Progenitor cell of endocrine pancreas (in vitro differentiated cells): ENCODE data around the gene NRXN3. TPM values are rescaled to one million over a fixed set of nuclear protein-coding genes. Genes with fewer than 3 reads are reported as not detected.

Experiments used
- DNase-seq: peaks from one replicate; pipeline ENCODE4 v3.0.0; 2021; ENCODE audit warnings: low spot score; ENCODE audit not compliant: unreplicated experiment
- H3K27ac Mint-ChIP-seq: 2 replicates; pipeline ENCODE4 v1.8.0; 2021; ENCODE audit warnings: mild to moderate bottlenecking, moderate library complexity, mixed read lengths
- H3K27me3 Mint-ChIP-seq: 2 replicates; pipeline ENCODE4 v1.8.0; 2021; ENCODE audit warnings: mixed read lengths
- H3K36me3 Mint-ChIP-seq: 2 replicates; pipeline ENCODE4 v1.8.0; 2022; ENCODE audit warnings: mixed read lengths; ENCODE audit not compliant: insufficient read depth
- H3K4me1 Mint-ChIP-seq: 2 replicates; pipeline ENCODE4 v1.8.0; 2021; ENCODE audit warnings: low read depth, mixed read lengths
- H3K4me3 Mint-ChIP-seq: 2 replicates; pipeline ENCODE4 v1.8.0; 2021; ENCODE audit warnings: low read depth, mild to moderate bottlenecking, moderate library complexity, mixed read lengths
- H3K9me3 Mint-ChIP-seq: 2 replicates; pipeline ENCODE4 v1.8.0; 2021; ENCODE audit warnings: low read depth, mixed read lengths
- total RNA-seq: library from RNA; stranded (reverse); gene quantifications from 2 replicates; pipeline ENCODE4 v1.2.1, GENCODE V29; 2021
- TF ChIP-seq, protein P1 (sequence below): fragments of 200-600 bp; sonication (generic); IDR thresholded peaks from one replicate; pipeline ENCODE4 v1.5.0; 2021; ENCODE audit warnings: antibody characterized with exemption, mild to moderate bottlenecking; ENCODE audit not compliant: unreplicated experiment

Gene NRXN3
- total RNA-seq, 1 donor from 2014 or later: 22.1 TPM

DNA sequence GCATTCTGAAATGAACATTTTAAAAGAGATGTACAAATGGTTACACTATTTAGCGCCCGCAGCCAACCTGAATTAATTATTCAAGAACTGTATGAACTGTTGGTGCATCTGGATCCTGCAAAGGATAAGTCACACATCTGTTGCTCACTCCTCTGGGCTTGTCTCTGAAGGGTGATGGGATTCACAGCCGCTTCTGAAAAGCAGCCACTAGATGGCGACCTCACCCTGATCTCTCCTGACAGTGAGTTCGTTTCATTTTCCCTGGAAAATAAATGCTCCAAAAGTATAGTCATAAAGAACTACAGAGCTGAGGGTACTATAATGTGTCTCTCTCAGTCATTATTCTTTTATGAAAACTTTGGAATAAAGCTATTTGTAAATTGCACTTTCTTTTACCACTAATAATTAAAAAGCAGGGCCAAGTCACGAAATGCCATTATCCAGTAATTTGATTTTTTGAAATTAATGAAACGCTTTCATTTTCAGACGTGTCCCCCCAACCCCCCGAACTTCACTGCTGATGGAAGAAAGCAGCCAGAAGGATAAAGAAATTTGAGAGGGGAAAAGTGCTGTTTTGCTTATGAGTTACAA, 789.6 kb downstream of the NRXN3 start:
- Mint-ChIP-seq H3K4me3 (no peak overlapping the region), H3K9me3 (no peaks in the 10 kb centered on the region), H3K27me3 (no peaks in the 10 kb centered on the region), H3K27ac (no peak overlapping the region), H3K36me3 (no peaks in the 10 kb centered on the region), H3K4me1 (no peaks in the 10 kb centered on the region)
- peak; percentile 60 for DNase-seq
- TF ChIP-seq, protein P1, sequence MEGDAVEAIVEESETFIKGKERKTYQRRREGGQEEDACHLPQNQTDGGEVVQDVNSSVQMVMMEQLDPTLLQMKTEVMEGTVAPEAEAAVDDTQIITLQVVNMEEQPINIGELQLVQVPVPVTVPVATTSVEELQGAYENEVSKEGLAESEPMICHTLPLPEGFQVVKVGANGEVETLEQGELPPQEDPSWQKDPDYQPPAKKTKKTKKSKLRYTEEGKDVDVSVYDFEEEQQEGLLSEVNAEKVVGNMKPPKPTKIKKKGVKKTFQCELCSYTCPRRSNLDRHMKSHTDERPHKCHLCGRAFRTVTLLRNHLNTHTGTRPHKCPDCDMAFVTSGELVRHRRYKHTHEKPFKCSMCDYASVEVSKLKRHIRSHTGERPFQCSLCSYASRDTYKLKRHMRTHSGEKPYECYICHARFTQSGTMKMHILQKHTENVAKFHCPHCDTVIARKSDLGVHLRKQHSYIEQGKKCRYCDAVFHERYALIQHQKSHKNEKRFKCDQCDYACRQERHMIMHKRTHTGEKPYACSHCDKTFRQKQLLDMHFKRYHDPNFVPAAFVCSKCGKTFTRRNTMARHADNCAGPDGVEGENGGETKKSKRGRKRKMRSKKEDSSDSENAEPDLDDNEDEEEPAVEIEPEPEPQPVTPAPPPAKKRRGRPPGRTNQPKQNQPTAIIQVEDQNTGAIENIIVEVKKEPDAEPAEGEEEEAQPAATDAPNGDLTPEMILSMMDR: peak; percentile 92

DNA sequence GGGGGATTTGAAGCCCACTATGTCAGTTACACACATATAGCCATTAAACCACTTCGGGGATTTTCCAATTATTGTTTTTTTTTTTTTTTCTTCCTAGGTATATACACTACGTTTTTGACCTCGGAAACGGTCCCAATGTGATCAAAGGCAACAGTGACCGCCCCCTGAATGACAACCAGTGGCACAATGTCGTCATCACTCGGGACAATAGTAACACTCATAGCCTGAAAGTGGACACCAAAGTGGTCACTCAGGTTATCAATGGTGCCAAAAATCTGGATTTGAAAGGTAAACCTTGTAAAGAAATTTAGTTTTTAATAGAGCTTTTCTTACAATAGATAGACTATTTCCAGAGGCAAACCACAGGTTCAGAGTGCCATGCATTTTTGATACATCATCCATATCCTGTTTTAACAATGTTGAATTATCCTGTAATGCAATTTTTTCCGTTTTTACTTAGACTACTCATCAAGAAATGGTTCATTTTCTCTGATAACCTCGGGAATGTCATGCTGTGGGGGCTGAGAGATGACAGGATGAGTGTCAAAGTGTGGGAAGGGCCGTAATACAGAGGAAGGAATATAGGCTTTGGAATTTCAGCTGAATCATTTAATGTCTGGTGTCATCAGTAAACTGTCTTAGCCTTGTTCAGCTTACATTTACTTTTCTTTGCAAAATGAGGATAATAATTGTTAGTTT, 797.1 kb downstream of the NRXN3 start:
- Mint-ChIP-seq H3K36me3 (no peaks in the 10 kb centered on the region), H3K4me3 (no peak overlapping the region), H3K27ac (no peak overlapping the region), H3K27me3 (no peaks in the 10 kb centered on the region), H3K4me1 (no peaks in the 10 kb centered on the region), H3K9me3 (no peaks in the 10 kb centered on the region)
- TF ChIP-seq, protein P1: no peak
- no peak for DNase-seq

DNA sequence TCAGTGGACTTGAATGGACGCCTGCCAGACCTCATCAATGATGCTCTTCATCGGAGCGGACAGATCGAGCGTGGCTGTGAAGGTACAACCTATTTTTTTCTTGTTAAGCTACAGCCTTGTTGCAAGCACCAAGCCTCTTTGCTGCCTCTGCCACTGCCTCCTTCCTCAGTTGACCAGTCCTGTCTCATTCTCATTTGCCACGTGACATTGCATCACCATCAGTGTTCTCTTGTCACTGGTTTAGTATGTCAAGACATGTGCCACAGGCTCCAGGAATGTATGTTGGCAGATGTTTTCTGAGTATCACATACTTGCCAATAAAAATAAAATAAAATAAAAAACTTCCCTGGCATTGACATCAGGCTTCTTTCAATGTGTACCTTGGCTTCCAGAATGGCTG, 798.1 kb downstream of the NRXN3 start:
- Mint-ChIP-seq H3K4me1 (no peaks in the 10 kb centered on the region), H3K27ac (no peak overlapping the region), H3K36me3 (no peaks in the 10 kb centered on the region), H3K4me3 (no peak overlapping the region), H3K27me3 (no peaks in the 10 kb centered on the region), H3K9me3 (no peaks in the 10 kb centered on the region)
- TF ChIP-seq, protein P1: no peak
- DNase-seq: no peak

DNA sequence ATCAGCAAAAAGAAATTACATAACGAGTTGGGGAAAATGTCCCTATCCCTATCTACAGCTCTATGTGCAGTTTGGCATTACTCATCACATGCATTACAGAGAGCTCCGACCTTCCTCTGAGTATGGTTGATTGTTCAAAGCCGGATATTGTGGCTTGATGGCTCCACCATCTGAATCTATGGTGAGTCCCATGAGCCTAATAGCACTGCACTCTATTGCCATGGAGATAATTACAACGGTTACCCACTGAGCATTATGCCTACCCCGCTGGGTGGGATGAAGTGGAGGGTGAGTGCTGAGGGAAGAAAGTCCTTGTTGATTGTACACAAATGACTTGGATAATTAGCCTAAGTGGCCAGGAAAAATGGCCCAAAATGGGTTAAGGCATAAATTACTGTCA, 800.5 kb downstream of the NRXN3 start:
- H3K27ac Mint-ChIP-seq: no peak overlapping the region

DNA sequence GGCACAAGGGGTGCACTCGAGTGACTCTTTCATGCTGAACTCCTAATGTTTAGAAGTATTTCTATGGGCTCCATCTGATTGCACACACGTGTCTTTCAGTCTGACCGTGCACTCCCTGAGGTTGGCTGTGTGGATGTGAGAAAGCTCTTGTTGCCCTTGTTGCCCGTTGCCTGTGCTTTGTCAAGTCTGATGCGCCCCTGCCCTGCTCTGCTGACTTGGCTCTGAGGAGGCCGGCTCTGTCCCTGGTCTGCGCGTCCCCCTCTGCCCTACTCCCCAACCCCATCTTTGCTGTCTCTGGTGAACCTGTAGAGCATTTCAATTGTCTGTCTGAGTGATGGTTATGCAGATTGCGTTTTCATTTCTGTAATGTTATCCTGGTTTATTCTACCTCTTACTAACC, 802.3 kb downstream of the NRXN3 start:
- Mint-ChIP-seq H3K36me3 (no peaks in the 10 kb centered on the region), H3K27ac (no peak overlapping the region), H3K9me3 (no peaks in the 10 kb centered on the region), H3K4me1 (no peaks in the 10 kb centered on the region), H3K4me3 (no peak overlapping the region), H3K27me3 (peaks cover 3% of the 10 kb centered on the region)
- TF ChIP-seq, protein P1: no peak
- DNase-seq: no peak

More for the DNA sequence above, 800.5 kb downstream of the NRXN3 start:
- no peak overlapping the region for H3K4me3 Mint-ChIP-seq
- H3K4me1 Mint-ChIP-seq: no peaks in the 10 kb centered on the region
- no peak for DNase-seq
- TF ChIP-seq, protein P1: no peak
- H3K36me3 Mint-ChIP-seq: no peaks in the 10 kb centered on the region
- no peaks in the 10 kb centered on the region for H3K9me3 Mint-ChIP-seq
- H3K27me3 Mint-ChIP-seq: peaks cover 3% of the 10 kb centered on the region
